Tibial nerve (tissue), 4 donors: ENCODE measurements around the gene LSS. TPM values are rescaled to one million over a fixed set of nuclear protein-coding genes. Genes with fewer than 3 reads are reported as not detected.
"Not testable (repeated sequence)": the region's sequence is repeated elsewhere in the genome, so short reads cannot be mapped to it uniquely, and the experiment has no call there.

Experiments used
- DNase-seq, 2 donors: peaks; one replicate each; pipeline ENCODE4 v3.0.0-alpha.2; 2019; ENCODE audit warnings: low spot score in 2 of 2
- H3K27ac ChIP-seq, 4 donors: fragments of 200-600 bp; sonication (generic) in 3 of 4; one replicate each; pipeline ENCODE4 v1.5.1; 2017 to 2019; ENCODE audit warnings: mild to moderate bottlenecking in 1 of 4
- H3K27me3 ChIP-seq, 2 donors: fragments of 200-600 bp; sonication (generic) in 1 of 2; one replicate each; pipeline versions ENCODE4 v1.5.1 to v1.6.0; 2017 to 2019
- H3K36me3 ChIP-seq, 3 donors: fragments of 200-600 bp; sonication (generic); one replicate each; pipeline ENCODE4 v1.5.1; 2018 to 2019
- H3K4me1 ChIP-seq, 4 donors: fragments of 200-600 bp; sonication (generic) in 3 of 4; one replicate each; pipeline ENCODE4 v1.5.1; 2017 to 2019
- H3K4me3 ChIP-seq, 4 donors: fragments of 200-600 bp; sonication (generic) in 3 of 4; one replicate each; pipeline ENCODE4 v1.5.1; 2017 to 2019; ENCODE audit warnings: mild to moderate bottlenecking in 1 of 4, moderate library complexity in 1 of 4
- H3K9me3 ChIP-seq, 4 donors: fragments of 200-600 bp; sonication (generic) in 3 of 4; one replicate each; pipeline ENCODE4 v1.5.1; 2017 to 2019
- EP300 ChIP-seq, 2 donors: sonication (generic); formaldehyde crosslinking; IDR thresholded peaks; one replicate each; pipeline ENCODE4 v1.6.1; 2017; ENCODE audit warnings: antibody characterized with exemption in 2 of 2, mild to moderate bottlenecking in 1 of 2
- POLR2A ChIP-seq, 2 donors: fragments of 450-650 bp; IDR thresholded peaks; one replicate each; pipeline ENCODE4 v1.6.1; 2017; ENCODE audit warnings: antibody characterized with exemption in 2 of 2, mild to moderate bottlenecking in 2 of 2, moderate library complexity in 2 of 2
- WGBS, 2 donors: methylation state at CpG; one replicate each; pipeline ENCODE4 v1.1.5; 2018; 5-methylcytosine and 5-hydroxymethylcytosine counted together
- total RNA-seq, 4 donors: library from RNA; depleted of rRNA; stranded (reverse); fragments of >200 nt; gene quantifications; one replicate each; pipeline ENCODE4 v1.1.0, GENCODE V29; 2016
- TF ChIP-seq, protein P1 (sequence below), 5 experiments: fragments of 200-600 bp in 3 of 5; fragments of 450-650 bp in 2 of 5; sonication (generic) in 3 of 5; IDR thresholded peaks; one replicate each; pipeline ENCODE4 v1.5.1; 2016 to 2019; ENCODE audit warnings: antibody characterized with exemption in 5 of 5, mild to moderate bottlenecking in 3 of 5, moderate library complexity in 2 of 5

Gene LSS
- total RNA-seq, 4 donors from 2014 or later = 69.3 to 132 (median 80.6) TPM

DNA sequence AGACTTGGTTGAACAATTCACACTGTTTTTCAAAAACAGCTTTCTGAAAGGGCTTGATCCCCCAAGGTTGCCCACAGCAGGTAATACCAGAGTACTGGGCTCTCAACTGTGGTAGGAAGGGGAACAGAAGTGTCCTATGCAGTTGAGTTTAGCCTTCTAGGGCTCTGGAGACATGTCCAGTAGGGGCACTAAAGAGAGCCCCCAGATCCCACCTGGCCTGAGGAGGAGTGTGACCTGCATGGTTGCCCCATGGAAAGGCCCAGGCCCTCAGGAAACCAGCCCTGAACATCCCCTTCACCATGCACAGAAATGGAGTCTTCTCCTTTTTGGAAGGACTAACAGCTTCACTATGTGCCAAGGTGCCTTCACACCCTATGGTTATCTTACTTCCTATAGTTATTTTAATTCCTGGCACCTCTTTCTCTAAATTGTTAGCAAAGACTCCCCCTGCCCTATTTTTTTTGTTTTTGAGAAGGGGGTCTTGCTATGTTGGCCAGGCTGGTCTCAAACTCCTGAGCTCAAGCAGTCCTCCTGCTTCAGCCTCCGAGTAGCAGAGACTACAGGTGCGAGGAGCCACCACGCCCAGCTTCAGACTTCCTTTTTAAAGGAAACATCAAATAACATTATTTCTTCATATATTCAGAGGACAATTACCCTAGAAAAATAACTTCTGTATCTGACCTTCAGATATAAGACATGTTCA is 16.8 kb upstream of the LSS start:
- WGBS, 2 donors = 79 to 97% methylated on average over 3 of the region's 3 CpGs
- no peaks in the 10 kb centered on the region for H3K9me3 ChIP-seq
- peaks cover 9 to 100% (median 42%) of the 10 kb centered on the region in 3 donors for H3K36me3 ChIP-seq
- no peaks in the 10 kb centered on the region for H3K4me1 ChIP-seq
- no peak overlapping the region for H3K27ac ChIP-seq
- no peaks in the 10 kb centered on the region for H3K27me3 ChIP-seq
- TF ChIP-seq POLR2A (IDR thresholded peaks at IDR 0.05) (no peak), EP300 (IDR thresholded peaks at IDR 0.05) (no peak)
- TF ChIP-seq, protein P1, sequence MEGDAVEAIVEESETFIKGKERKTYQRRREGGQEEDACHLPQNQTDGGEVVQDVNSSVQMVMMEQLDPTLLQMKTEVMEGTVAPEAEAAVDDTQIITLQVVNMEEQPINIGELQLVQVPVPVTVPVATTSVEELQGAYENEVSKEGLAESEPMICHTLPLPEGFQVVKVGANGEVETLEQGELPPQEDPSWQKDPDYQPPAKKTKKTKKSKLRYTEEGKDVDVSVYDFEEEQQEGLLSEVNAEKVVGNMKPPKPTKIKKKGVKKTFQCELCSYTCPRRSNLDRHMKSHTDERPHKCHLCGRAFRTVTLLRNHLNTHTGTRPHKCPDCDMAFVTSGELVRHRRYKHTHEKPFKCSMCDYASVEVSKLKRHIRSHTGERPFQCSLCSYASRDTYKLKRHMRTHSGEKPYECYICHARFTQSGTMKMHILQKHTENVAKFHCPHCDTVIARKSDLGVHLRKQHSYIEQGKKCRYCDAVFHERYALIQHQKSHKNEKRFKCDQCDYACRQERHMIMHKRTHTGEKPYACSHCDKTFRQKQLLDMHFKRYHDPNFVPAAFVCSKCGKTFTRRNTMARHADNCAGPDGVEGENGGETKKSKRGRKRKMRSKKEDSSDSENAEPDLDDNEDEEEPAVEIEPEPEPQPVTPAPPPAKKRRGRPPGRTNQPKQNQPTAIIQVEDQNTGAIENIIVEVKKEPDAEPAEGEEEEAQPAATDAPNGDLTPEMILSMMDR (IDR thresholded peaks at IDR 0.05) = no peak
- no peak for DNase-seq
- no peak overlapping the region for H3K4me3 ChIP-seq

DNA sequence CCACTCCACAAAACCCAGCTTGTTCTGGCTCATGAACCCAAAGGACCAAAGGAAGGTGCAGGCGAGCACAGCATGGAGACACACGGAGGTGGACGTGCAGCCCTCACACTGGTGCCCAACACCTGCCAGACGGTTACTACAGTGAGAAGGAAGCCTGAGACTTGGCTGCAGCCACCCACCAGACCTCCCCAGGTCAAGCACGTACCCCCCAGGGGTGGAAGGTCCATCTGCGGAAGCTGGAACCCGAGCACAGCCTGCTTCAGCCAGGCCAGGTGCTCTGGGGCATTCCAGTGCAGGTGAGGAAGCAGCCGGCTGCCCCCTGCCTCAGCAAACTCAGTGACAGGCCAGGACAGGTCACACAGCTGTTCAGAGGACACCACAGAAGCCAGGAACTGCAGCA is 16.0 kb upstream of the LSS start:
- Histone ChIP-seq H3K36me3 (peaks cover 9 to 100% (median 34%) of the 10 kb centered on the region in 3 donors), H3K27me3 (no peaks in the 10 kb centered on the region), H3K27ac (no peak overlapping the region), H3K4me3 (no peak overlapping the region), H3K9me3 (no peaks in the 10 kb centered on the region), H3K4me1 (no peaks in the 10 kb centered on the region)
- no peak for DNase-seq
- WGBS, 2 donors = 92 to 94% methylated on average over 5 to 8 of the region's 8 CpGs
- TF ChIP-seq EP300 (IDR thresholded peaks at IDR 0.05) (no peak), POLR2A (IDR thresholded peaks at IDR 0.05) (no peak)
- TF ChIP-seq, protein P1 (IDR thresholded peaks at IDR 0.05) = no peak

DNA sequence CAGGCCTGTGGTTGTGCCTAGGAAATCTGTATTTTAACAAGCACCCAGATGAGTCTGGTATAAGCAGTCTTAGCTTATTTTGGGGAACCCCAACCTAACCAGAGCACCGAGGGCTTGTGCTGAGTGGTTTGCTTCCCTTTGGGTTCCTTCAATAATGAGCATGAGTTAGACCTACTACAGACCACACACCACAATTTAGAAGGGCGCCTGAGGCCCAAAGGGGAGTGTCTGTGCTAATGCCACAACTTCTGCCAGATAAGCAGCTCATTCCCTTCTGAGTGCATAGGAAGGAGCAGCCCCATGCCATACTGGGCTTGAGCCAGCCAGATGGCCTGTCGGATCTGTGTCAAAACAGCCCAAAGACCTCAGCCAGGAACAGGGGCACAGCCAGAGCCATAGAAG is 15.4 kb upstream of the LSS start:
- Histone ChIP-seq H3K4me1 (no peaks in the 10 kb centered on the region), H3K9me3 (no peaks in the 10 kb centered on the region), H3K27me3 (no peaks in the 10 kb centered on the region), H3K36me3 (peaks cover 9 to 100% (median 34%) of the 10 kb centered on the region in 3 donors), H3K27ac (no peak overlapping the region), H3K4me3 (no peak overlapping the region)
- TF ChIP-seq POLR2A (IDR thresholded peaks at IDR 0.05) (no peak), EP300 (IDR thresholded peaks at IDR 0.05) (no peak)
- TF ChIP-seq, protein P1 (IDR thresholded peaks at IDR 0.05) = no peak
- WGBS, 2 donors = 77 to 96% methylated on average over 2 to 3 of the region's 3 CpGs
- DNase-seq = no peak

GRCh38 chr21:46243325-46243724 is 14.8 kb upstream of the LSS start:
- no peaks in the 10 kb centered on the region for H3K9me3 ChIP-seq
- H3K36me3 ChIP-seq = peaks cover 9 to 97% (median 34%) of the 10 kb centered on the region in 3 donors
- no peak overlapping the region for H3K27ac ChIP-seq
- H3K4me1 ChIP-seq = no peaks in the 10 kb centered on the region
- no peaks in the 10 kb centered on the region for H3K27me3 ChIP-seq
- WGBS, 2 donors = 81 to 90% methylated on average over 8 of the region's 8 CpGs
- TF ChIP-seq, protein P1 (IDR thresholded peaks at IDR 0.05) = no peak
- TF ChIP-seq EP300 (IDR thresholded peaks at IDR 0.05) (no peak), POLR2A (IDR thresholded peaks at IDR 0.05) (no peak)
- H3K4me3 ChIP-seq = no peak overlapping the region
- no peak for DNase-seq

DNA sequence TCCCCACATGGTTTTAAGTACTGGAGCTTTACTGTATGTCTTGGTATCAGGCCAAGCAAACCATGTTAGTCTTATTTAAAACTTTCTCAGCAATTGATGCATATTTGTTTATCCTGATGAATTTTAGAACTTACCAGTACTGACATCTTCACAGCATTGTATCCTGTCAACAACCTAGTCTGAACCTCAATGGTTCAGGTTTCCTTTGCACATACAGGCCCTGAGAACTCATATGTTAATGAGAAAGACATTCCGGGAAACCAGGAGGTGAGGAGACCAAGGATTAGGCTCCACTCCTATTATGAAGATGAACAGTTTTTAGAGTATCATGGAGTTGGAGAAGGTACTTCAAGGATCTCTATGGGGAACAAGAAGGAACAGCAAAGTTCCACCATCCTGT is 13.0 kb upstream of the LSS start:
- not testable (repeated sequence) for H3K4me1 ChIP-seq, H3K9me3 ChIP-seq, DNase-seq, H3K27ac ChIP-seq, H3K27me3 ChIP-seq, H3K4me3 ChIP-seq
- WGBS, 2 donors = 58 to 88% methylated on average over 1 of the region's 1 CpG
- peaks cover 9 to 86% (median 34%) of the 10 kb centered on the region in 3 donors for H3K36me3 ChIP-seq
